SK-N-SH treated with all-trans-retinoic acid at 6 μM for 48 hours (cell line): Measurements from ENCODE around the gene CD1E.

Experiments
- BACH2 ChIP-seq: fragments of 250-450 bp; sonication (Bioruptor Pico); IDR thresholded peaks from 2 replicates; pipeline ENCODE4 v1.9.0; 2021; ENCODE audit warnings: mild to moderate bottlenecking, borderline replicate concordance
- GLIS3 ChIP-seq: fragments of 250-450 bp; sonication (Bioruptor Pico); IDR thresholded peaks from 2 replicates; pipeline ENCODE4 v1.5.0; 2020; ENCODE audit warnings: mild to moderate bottlenecking, moderate library complexity
- TSHZ2 ChIP-seq: fragments of 250-450 bp; sonication (Bioruptor Pico); IDR thresholded peaks from 2 replicates; pipeline ENCODE4 v1.5.0; 2020; ENCODE audit warnings: mild to moderate bottlenecking, moderate library complexity
- TF ChIP-seq, protein P1 (sequence below): fragments of 250-450 bp; sonication (Bioruptor Pico); IDR thresholded peaks from 2 replicates; pipeline ENCODE4 v1.8.0; 2020; ENCODE audit warnings: mild to moderate bottlenecking, moderate library complexity, borderline replicate concordance

DNA sequence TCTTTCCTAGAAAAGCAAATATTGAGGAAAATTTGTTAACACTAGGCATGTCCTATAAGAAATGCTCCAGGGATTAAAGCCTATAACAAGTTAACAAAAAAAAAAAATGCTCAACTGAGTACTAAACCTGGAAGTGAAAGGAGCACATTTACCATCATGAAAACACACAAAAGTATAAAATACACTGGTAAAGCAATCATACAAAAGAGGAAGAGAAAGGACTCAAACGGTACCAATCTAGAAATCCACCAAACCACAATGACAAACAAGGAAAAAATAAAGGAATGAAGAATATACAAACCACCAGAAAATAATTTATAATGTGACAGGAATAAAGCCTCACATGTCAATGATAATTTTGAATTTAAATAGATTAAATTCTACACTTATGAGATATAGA, 21.2 kb downstream of the CD1E start:
- TF ChIP-seq GLIS3 (no peak), TSHZ2 (CRISPR knock-in tag) (no peak), BACH2 (CRISPR knock-in tag) (no peak)
- TF ChIP-seq, protein P1, sequence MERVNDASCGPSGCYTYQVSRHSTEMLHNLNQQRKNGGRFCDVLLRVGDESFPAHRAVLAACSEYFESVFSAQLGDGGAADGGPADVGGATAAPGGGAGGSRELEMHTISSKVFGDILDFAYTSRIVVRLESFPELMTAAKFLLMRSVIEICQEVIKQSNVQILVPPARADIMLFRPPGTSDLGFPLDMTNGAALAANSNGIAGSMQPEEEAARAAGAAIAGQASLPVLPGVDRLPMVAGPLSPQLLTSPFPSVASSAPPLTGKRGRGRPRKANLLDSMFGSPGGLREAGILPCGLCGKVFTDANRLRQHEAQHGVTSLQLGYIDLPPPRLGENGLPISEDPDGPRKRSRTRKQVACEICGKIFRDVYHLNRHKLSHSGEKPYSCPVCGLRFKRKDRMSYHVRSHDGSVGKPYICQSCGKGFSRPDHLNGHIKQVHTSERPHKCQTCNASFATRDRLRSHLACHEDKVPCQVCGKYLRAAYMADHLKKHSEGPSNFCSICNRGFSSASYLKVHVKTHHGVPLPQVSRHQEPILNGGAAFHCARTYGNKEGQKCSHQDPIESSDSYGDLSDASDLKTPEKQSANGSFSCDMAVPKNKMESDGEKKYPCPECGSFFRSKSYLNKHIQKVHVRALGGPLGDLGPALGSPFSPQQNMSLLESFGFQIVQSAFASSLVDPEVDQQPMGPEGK (CRISPR knock-in tag): no peak
